22Rv1 (cell line): ENCODE data around the gene OR10H1.

ENCODE experiments used
- ZFX ChIP-seq: fragments of 450-650 bp; IDR thresholded peaks from 2 replicates; pipeline ENCODE4 v1.6.1; 2017; ENCODE audit warnings: antibody characterized with exemption, borderline replicate concordance
- TF ChIP-seq, protein P1 (sequence below): fragments of 450-650 bp; IDR thresholded peaks from 2 replicates; pipeline ENCODE4 v1.5.1; 2017; ENCODE audit warnings: mild to moderate bottlenecking

- TF ChIP-seq, protein P1, sequence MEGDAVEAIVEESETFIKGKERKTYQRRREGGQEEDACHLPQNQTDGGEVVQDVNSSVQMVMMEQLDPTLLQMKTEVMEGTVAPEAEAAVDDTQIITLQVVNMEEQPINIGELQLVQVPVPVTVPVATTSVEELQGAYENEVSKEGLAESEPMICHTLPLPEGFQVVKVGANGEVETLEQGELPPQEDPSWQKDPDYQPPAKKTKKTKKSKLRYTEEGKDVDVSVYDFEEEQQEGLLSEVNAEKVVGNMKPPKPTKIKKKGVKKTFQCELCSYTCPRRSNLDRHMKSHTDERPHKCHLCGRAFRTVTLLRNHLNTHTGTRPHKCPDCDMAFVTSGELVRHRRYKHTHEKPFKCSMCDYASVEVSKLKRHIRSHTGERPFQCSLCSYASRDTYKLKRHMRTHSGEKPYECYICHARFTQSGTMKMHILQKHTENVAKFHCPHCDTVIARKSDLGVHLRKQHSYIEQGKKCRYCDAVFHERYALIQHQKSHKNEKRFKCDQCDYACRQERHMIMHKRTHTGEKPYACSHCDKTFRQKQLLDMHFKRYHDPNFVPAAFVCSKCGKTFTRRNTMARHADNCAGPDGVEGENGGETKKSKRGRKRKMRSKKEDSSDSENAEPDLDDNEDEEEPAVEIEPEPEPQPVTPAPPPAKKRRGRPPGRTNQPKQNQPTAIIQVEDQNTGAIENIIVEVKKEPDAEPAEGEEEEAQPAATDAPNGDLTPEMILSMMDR: no peak
- TF ChIP-seq ZFX: no peak
Measured at GRCh38 chr19:15811476-15811875, 4.0 kb downstream of the OR10H1 start.
